NCI-H446 treated with DMSO at 0.1 percent for 48 hours (cell line): Measurements from ENCODE around the gene BGLAP.

Experiments used
- DNase-seq: peaks from one replicate; lab custom pipeline; 2025; lab: John Stamatoyannopoulos, UW

The BGLAP gene

DNA sequence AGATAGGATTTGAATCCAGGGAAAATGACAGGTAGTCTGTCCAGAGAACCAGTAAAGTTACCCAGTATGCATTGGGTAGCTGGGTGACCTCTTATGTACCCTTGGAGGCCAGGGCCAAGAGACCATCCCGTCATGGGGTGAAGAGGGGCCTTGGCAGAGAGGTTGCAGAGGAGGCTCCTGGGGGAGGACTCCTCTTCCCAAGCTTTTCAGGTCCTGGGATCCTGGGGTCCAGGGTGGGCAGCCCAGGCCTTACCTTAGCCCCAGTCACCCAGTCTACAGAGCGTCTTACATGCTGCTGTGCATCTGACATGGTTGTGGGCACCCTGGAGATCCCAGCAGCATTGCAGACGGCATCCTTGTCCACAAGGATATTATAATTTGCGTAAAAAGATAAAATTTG lies 15.2 kb upstream of the BGLAP start:
- DNase-seq, result no peak

DNA sequence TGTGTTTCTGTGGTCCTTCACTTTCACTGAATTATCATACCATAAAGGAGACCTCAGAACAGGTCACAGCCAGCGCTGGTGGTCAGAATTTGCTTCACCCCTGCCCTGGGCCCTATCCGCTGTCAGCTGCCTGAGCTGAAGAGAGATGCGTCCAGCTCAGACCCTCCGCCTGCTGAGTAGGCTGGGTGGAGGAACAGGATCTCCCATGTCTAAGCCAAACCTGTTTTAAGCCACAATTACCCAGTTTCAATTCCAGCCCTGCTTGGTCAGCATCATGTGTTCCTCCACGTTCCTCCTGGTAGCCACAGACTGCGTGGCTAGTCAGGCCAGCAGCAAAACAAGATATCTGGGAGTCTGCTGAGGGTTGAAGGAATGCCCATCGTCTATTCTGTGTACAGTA lies 13.5 kb upstream of the BGLAP start:
- no peak for DNase-seq

DNA sequence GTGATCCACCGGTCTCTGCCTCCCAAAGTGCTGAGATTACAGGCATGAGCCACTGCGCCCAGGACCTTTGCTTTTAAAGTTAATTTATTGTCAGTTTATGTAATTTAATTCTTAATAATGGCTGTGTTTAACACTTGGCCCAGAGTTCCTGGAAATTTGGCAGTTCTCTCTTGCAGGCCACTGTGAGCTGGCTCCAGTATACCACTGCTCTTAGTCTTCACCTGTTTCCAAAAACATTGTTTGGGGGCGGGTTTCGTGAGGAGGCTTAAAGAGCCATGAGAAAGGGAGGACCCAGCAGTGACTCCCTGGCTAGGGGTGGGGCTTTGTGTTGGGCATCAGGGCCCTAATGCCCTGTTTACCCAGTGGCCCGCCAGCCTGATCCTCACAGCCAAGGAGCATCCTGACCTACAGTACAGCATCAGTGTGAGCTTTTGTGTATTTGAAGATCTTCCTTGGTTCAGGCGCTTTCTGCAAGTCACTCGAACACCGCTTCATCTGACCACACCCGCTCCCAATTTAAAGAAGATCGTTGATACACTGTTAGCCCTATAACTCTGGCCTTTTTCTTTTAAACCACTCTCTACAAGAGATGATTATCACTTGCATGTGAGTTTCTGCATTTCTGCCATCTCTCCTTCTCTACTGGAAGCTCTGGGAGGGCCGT lies 12.0 kb upstream of the BGLAP start:
- no peak for DNase-seq

DNA sequence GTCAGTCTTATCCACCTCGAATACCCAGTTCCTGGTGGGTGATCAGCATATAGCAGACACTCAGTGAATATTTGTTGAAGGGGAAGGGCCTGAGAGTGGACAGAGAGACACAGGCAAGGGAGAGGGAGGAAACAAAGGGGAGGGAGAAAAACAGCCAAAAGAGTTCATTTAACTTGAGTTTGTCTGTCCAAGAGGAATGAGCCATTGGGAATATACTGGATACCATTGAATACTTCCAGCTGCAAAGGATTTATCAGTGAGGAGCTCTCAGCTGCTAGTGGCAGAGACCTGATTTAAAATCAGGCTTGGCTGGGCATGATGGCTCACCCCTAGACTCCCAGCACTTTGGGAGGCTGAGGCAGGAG lies 11.5 kb upstream of the BGLAP start:
- DNase-seq, result no peak

DNA sequence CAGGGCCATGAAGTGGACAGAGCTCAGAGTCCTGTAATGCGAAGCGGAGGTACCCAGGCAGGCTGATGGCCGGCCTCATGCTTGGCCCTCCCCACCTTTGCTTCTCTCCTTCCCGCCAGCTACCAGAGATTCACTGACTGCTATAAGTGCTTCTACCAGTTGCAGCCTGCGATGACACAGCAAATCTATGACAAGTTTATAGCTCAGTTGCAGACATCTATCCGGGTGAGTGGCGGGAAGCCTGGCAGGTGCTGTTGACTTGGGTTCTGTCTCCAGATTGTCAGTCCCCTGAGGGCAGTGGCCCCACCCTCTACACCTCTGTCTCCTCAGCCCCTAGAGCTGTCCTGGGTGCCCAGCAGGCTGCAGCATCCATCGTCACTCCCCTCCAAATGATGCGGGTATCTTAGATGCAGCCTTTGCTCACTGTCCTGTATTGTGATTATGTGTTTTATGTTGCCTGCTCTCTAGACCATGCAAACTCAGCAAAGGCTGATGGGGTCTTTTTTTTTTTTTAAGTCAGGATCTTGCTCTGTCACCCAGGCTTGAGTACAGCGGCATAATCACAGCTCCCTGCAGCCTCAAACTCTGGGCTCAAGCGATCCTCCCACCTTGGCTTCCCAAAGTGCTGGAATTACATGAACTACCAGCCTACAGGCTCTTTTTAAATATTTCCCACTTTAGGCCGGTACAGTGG lies 9.6 kb upstream of the BGLAP start:
- no peak for DNase-seq

DNA sequence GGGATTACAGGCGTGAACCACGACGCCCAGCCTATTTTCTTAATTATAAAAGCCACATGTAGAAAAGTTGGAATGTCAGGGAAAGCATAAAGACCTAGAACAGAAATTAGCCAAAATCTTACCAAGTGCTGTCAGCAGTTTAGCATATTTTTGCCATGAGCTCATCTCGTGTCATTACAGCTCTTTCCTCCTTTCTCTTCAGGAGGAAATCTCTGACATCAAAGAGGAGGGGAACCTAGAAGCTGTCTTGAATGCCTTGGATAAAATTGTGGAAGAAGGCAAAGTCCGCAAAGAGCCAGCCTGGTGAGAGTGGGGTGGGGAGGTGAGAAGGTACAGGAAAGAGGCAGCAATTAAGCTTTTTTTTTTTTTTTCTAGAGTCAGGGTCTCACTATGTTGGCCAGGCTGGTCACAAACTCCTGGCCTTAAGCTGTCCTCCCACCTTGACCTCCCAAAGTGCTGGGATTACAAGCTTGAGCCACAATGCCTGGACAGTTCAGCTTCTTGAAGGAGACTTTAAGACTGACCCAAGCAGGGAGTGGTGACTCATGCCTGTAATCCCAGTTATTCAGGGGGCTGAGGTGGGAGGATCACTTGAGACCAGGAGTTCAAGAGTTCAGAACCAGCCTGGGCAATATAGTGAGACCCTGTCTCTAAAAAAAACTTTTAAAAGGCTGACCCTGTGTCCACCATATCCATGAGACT lies 8.4 kb upstream of the BGLAP start:
- DNase-seq, result no peak

DNA sequence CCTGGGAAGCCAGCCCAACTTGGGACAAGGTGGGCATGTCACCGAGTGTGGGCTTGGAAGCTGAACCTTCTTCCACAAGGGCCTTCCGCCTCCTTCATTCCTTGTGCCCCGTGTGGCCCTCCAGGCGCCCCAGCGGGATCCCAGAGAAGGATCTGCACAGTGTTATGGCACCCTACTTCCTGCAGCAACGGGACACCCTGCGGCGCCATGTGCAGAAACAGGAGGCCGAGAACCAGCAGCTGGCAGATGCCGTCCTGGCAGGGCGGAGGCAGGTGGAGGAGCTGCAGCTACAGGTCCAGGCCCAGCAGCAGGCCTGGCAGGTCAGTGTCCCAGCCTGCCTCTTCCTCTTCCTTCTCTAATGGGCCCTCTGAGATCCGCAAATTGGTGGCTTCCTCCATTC lies 5.8 kb upstream of the BGLAP start:
- DNase-seq, result no peak

DNA sequence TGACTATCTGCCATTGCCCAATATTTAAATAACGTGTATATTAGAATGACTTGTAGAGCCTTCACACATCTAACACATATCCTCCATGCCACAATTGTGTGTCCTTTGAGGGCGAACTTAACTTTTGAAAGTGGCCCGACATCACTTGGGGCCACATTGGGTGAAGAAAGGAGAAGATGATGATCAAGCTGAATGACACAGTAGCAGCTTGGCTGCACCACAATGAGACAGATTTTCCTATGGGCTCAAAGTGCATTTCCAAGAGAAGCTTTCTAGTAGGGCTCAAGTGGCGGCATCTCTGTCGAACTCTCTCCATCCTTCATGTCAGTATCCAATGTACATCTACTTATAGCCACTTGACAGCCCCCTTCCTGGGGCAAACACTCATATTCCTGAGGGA lies 3.7 kb upstream of the BGLAP start:
- DNase-seq, result no peak

DNA sequence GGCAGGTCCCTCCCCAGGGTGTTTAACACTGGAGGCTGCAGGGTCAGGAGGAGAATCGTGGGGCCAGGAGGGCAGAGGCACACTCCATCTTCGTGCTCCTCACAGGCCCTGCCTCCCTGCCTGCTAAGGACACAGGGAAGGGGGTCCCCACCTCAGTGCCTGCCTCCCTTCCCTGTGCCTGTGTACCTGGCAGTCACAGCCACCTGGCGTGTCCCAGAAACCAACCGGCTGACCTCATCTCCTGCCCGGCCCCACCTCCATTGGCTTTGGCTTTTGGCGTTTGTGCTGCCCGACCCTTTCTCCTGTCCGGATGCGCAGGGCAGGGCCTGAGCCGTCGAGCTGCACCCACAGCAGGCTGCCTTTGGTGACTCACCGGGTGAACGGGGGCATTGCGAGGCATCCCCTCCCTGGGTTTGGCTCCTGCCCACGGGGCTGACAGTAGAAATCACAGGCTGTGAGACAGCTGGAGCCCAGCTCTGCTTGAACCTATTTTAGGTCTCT lies 623 bp upstream of the BGLAP start:
- no peak for DNase-seq

DNA sequence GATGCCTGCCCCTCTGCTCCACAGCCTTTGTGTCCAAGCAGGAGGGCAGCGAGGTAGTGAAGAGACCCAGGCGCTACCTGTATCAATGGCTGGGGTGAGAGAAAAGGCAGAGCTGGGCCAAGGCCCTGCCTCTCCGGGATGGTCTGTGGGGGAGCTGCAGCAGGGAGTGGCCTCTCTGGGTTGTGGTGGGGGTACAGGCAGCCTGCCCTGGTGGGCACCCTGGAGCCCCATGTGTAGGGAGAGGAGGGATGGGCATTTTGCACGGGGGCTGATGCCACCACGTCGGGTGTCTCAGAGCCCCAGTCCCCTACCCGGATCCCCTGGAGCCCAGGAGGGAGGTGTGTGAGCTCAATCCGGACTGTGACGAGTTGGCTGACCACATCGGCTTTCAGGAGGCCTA lies 754 bp downstream of the BGLAP start:
- DNase-seq, result no peak

DNA sequence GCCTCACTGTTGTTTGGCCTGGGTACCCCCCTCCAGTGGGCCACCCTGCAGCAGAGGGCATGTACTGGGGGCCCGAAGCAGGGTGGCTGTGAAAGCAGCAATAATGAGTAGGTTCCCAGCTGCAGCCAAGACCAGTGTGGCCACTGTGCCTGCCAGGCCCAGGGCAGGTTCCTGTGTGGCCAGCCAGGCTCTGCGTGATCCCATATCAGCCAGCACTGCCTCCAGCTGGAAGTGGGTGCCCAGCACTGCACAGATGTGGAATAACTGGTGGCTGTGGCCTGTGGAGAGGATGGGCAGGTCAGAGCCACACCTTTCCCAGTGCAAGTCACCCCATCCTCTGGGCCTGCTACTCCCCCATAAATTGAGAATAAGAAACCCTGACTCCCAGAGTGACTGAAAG lies 2.1 kb downstream of the BGLAP start:
- no peak for DNase-seq

DNA sequence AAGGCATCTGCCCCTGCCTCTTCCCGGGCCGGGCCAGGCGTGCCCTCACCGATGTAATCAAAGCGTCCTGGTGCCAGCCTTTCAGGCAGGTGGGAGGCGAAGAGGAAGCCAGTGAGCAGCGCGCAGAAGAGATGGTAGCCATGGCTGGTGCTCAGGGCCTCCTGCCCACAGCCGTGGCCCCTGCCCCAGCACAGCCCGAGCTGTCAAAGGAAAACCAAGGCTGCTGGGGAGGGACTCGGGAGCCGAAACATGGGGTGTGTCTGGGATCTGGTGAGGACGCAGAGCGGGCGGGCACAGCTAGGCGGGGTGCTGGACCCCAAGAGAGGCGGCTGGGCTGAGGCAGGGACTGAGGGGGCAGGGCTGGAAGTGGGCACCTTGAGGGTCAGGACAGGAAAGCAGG lies 2.7 kb downstream of the BGLAP start:
- DNase-seq, result no peak

DNA sequence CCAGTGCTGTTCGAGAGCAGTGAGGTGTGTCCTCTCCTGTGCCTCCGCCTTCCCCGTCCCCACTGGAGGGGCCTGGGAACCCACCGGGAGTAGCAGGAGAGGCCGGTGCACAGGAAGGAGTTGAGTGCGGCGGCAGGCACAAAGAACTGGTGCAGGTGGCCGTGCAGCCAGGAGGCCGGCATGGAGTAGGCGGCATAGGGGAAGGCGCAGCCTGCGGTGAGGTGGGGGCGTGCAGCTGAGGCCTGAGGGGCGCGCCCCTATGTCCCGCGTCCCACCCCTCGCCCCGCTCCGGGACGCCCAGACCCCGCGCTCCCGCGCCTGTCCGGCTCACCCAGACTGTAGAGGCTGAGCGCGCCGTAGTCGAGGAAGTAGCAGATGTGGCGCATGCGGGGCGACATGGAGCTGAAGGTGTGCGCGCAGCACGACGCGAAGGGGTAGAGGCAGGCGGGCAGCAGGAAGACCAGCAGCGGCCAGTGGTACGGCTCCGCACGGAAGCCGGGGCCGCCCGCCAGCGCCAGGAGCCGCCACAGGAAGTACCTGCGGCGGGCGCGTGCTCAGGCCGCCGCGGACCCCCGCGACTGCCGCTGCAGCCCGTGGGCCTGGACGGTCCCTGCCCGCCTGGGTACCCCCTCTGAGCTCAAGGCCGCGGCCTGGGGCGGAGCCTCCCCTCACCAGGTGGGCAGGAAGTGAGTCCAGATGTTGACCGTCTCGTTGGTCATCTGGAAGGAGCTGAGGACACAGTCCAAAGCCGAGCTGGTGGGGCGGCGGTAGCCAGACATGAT lies 3.7 kb downstream of the BGLAP start:
- DNase-seq, result no peak

DNA sequence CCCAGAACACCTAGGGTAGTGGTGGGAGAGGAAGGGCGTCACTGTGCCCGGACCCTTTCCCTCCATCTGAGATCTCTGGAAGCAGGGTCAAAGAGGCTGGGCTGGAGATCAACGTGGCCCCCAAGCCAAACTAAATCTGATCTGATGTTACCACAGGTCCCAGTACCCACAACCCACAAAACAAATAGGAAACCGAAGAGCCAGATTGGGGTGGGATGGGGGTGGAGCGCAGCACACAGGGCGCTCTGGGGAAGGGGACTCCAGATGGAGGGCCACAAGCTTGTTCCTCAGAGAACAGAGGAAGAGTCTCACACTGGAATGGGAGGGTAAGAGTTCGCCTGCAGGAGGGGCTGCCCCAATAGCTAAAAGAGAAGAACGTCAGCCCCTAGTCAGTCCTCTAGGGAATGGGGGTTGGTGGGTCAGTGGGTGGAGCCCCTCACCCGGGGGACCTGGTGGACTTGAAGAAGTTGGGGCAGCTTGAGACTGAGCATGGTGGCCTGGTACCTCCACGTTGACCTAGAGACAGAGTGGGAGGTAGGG lies 4.3 kb downstream of the BGLAP start:
- DNase-seq, result no peak

DNA sequence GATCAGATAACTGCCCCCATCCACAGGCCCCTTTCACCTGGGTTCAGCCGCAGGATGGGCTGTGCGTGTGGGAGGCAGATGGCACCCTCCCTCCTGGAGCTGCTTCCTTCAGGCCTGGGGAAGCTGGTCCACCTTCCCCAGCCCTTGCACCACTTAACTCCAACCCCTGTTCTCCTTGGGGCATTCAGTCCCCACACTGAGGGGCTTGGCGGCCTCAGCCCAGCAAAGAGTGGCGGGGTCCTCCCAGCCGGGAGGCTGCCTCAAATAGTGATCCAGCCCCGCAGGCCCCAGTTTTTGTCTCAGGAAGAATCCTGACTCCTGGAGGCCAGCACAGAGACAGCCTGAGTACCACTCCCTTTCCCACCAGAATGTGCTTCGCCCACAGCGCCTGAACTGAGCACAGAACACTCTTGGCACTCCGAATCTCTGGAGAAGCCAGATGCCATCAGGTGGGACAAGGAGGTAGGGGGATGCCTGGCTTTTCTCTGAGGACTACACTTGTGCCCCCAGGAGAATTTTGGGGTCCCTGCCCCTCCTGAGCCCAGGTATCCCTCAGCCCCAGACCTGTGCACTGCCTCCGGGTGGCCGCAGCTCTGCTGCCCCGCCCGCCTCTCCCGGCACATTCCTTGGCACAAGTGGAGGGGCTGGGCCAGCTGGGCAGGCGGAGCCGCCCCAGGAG lies 4.9 kb downstream of the BGLAP start:
- DNase-seq, result no peak

DNA sequence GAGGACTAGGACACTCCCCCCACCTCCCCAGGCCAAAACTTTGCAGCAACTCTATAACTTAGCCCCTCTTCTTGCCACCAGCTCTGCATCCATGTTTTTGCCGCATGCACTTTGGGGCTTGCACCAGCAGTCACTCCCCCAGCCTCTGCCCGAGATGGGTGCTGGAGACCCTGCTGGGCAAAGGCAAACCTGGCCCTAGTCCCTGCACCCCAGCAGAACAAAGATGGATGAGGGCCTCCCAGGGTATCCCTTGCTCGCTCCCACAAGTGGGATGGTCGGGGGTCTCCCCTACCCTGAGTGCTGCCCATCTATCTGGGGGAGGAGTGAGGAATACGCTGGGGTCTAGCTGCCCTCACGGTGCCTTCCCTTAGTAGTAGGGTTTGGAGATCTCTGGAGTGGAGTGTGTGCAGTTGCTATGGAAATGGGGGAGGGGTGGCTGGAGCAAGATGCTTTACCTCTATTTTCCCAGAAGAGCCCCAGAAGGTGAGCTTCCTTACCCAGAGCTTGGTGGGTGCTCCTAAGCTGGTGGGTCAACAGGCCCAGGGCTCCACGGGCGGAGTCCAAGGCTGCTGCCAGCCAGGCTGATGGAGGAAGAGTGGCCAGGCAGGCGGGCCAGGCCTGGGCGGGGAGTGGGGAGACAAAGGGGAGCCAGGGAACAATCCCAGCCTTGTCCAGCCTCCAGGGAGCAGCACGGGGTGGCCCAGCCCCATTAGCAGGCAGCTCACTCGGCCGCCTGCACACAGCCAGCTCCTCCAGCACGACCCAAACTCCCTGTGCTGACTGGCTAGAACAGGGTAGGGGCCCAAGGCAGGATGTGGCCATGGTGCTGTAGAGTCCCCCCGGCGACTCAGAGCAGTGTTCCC lies 5.7 kb downstream of the BGLAP start, which contains the start of gene PAQR6:
Gene PAQR6, minus strand, starts transcription at position 597 of the 863 bp plus-strand sequence. CDS start 1,325 bp downstream, outside the sequence.
- DNase-seq, result no peak

DNA sequence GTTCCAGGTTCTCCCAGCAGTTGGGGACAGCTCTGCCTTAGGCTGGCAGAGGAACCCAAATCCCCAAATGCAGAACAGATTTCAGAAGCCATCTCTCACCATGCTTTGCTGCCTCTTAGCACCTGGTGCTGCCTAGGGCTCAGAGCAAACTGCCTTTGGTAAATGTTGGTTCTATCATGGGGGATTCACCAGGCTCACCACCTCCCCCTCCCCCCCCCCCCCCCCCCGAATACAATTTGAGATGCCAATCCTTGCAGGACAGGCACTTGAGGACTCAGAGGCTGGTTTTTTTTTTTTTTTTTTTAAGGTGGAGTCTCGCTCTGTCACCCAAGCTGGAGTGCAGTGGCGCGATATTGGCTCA lies 6.3 kb downstream of the BGLAP start:
- no peak for DNase-seq

DNA sequence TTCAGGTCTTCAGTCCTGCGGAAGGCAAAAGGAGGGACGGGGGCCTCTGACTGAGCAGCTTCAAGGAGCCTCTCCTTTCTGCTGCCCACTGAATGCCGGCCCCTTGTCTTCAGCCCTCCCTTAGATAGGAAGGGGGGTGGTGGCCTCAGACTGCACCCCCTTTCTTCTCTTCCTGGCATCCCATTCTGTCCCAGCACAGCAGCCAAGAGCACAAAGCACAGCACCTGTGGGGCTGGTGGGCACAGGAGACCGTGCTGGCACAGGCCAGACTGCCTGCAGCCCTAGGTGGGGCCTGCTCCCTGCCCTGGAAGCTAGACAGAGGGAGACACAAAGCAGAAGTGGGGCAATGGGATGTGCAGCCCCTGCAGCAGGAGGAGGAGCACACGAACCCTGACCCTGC lies 7.6 kb downstream of the BGLAP start:
- no peak for DNase-seq

DNA sequence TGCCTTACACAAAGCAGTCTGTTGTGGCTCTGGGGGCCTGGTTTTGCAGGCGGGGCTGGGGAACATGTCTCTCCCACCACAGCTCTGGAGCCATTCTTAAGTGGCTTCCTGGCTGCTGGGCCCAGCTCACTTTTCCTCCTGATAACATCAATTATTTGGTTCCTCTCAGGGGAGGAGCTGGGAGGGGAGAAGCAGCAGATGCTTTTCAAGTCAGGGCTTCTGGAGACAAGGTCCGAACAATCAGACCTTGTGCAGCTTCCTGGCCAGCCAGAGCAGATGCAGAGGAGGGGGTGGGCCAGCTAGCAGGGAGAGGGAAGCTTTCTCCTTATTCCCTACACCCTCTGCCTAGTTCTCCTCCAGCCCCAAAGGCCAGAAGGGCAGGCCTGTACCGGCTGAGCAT lies 9.5 kb downstream of the BGLAP start:
- DNase-seq, result no peak

DNA sequence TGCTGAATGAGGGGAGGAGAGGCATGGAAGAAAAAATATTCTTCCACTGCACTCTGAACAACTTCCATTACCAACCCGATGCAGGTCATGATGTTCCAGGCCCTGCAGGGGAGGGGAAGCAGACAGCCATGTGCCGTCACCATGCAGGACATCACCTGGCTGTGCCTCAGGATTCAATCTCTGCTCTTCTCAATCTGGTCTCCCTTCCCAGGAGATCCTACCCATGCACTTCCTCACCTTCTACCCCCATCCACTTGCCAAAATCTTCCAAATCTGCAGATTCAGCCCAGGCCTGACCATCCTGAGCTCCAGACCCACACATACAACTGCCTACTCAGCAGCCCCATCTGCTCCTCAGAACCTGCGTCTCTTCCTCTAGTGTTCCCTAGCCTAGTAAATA lies 11.7 kb downstream of the BGLAP start:
- DNase-seq, result no peak

DNA sequence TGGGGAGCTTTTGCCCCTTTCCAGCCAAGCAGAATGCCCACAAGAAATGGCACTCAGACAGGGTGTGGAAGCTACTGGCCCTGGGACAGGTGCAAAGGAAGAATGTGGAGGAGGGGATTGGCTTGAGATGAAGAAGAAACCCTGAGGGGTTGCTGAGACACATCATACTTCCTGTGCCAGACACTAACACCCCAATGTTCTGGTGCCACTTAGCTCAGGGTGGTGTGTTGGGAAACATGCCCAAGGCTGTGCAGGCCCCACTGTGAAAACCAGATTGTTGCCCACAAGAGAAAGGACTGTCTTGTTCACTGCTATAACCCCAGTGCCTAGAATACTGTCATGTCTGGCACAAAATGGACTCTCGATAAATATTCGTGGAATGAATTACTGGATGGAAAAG lies 15.7 kb downstream of the BGLAP start:
- no peak for DNase-seq
